HG03378 (cell line): ENCODE measurements around the gene SLC13A2.
"Not testable (repeated sequence)": the region's sequence is repeated elsewhere in the genome, so short reads cannot be mapped to it uniquely, and the experiment has no call there.

Experiments
- ATAC-seq: cut with Tn5 transposase; IDR thresholded peaks from one replicate; pipeline ENCODE4 v1.9.1; 2021; ENCODE audit warnings: mild to moderate bottlenecking, moderate library complexity; ENCODE audit not compliant: unreplicated experiment

Gene SLC13A2, protein sequence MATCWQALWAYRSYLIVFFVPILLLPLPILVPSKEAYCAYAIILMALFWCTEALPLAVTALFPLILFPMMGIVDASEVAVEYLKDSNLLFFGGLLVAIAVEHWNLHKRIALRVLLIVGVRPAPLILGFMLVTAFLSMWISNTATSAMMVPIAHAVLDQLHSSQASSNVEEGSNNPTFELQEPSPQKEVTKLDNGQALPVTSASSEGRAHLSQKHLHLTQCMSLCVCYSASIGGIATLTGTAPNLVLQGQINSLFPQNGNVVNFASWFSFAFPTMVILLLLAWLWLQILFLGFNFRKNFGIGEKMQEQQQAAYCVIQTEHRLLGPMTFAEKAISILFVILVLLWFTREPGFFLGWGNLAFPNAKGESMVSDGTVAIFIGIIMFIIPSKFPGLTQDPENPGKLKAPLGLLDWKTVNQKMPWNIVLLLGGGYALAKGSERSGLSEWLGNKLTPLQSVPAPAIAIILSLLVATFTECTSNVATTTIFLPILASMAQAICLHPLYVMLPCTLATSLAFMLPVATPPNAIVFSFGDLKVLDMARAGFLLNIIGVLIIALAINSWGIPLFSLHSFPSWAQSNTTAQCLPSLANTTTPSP

DNA sequence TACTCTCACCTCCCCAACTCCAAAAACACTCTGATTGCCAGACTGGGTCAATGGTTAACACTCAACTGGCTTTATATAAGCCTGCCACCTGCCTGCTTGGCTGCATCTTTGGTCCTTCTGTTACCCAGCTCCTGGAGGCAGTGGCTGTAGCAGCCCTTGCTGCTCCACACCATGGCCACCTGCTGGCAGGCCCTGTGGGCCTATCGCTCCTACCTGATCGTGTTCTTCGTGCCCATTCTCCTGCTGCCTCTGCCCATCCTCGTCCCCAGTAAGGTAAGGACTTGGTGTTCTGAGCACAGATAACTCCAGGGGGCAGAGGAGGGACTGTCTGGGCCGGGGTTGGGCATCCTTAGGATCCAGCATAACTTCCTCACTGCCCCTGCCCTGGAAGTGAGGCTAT is at the start of gene SLC13A2:
Gene SLC13A2 (plus strand): TSS at position 103 of the 400 bp plus-strand sequence. CDS start 69 bp downstream, at position 172.
- ATAC-seq: no peak

- ATAC-seq: no peak
These were observed 48.2 kb upstream of the SLC13A2 start for GRCh38 chr17:28425206-28425605.

DNA sequence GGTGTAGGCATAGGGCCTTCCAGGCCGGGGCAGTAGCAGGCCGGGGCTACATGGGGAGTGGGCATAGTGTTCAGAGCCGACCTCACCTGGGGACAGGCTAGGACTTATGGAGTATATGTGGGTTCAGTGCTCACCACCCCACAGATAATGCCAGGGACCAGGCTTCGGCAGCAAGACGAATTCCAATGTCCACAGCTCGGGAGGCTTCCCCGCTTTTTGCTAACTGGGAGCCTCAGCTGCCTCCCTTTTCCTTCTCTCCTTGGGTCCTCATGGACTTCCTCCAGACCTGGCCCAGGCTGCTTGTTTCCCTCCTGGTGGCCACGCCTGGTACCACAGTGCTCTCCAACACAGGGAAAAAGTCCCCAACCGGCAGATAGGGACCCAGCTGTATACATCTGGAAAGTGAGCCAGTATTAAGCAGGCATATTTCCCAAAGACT is 47.3 kb upstream of the SLC13A2 start:
- ATAC-seq: no peak

DNA sequence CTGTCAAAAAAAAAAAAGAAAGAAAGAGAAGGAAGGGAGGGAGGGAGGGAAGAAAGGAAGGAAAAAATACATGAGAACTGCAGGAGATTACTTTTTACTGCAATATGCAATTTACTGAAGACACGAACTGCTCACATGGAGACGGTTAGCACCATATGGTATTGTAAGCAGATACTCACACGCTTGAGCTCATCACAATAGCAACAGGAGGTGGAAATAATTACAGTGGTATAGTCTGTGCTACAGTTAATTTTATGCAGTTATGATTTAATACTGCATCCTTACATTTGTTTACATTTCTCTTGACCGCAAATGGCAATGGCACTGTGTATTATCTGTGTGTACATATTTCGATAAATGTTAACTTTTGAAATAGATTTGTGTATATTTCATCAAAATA is 46.1 kb upstream of the SLC13A2 start:
- ATAC-seq: no peak

DNA sequence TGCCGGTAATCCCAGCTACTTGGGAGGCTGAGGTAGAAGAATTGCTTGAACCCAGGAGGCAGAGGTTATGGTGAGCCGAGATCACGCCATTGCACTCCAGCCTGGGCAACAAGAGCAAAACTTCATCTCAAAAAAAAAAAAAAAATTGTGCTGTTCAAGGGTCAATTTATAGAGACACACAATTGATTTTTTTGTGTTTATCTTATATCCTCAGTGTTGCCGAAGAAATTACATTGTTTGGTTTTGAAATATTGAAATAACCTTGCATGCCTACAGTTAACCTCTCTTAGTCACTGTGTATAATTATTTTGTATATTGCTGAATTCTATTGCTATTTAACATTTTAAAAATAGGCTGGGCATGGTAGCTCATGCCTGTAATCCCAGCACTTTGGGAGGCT is 45.5 kb upstream of the SLC13A2 start:
- ATAC-seq: not testable (repeated sequence)

GRCh38 chr17:28433721-28434120 is 39.7 kb upstream of the SLC13A2 start:
- no peak for ATAC-seq

GRCh38 chr17:28434326-28434725 is 39.1 kb upstream of the SLC13A2 start:
- not testable (repeated sequence) for ATAC-seq

- no peak for ATAC-seq
These were observed 29.4 kb upstream of the SLC13A2 start for GRCh38 chr17:28443901-28444638.

DNA sequence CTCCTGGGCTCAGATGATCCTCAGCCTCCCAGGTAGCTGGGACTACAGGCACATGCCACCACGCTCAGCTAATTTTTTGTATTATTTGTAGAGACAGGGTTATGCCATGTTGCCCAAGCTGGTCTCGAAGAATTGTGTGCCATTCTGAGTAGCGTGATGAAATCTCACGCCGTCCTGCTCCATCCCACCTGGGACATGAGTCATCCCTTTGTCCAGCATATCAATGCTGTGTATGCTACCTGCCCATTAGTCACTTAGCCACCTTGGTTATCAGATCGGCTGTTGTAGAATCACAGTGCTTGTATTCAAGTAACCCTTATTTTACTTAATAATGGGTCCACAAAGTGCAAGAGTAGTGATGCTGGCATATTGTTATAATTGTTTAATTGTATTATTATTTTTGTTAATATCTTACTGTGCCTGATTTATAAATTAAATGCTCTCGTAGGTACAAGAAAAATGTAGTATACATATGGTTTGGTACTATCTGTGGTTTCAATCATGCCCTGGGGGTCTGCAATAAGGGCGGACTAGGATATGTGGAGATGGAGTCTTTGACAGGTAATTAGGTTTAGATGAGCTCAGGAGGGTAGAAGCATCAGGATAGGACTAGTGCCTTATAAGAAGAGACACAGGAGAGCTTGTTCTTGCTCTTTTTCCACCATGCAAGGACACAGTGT is 26.6 kb upstream of the SLC13A2 start:
- ATAC-seq: no peak

GRCh38 chr17:28447396-28447760 is 26.1 kb upstream of the SLC13A2 start:
- ATAC-seq: no peak

- ATAC-seq: no peak
These were observed 23.6 kb upstream of the SLC13A2 start for GRCh38 chr17:28449859-28450258.

DNA sequence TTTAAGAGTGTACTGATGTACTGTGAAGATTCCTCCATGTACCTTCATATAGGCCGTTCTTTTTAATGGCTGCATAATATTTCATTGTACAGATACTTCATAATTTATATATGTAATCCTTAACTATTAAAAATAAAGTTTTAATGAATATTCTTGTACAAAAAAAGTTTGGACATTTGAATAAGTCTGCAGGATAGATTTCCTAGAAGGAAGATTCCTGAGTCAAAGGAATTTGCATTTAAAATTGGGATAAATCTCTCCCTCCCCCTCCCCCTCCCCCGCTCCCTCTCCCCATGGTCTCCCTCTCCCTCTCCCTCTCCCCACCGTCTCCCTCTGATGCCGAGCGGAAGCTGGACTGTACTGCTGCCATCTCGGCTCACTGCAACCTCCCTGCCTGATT is 15.6 kb upstream of the SLC13A2 start:
- ATAC-seq: no peak

DNA sequence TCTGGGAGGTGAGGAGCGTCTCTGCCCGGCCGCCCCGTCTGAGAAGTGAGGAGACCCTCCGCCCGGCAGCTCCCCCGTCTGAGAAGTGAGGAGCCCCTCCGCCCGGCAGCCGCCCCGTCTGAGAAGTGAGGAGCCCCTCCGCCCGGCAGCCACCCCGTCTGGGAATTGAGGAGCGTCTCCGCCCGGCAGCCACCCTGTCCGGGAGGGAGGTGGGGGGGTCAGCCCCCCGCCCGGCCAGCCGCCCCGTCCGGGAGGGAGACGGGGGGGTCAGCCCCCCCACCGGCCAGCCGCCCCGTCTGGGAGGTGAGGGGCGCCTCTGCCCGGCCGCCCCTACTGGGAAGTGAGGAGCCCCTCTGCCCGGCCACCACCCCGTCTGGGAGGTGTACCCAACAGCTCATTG is 14.6 kb upstream of the SLC13A2 start:
- ATAC-seq: not testable (repeated sequence)

- ATAC-seq: no peak
These were observed 12.5 kb upstream of the SLC13A2 start for GRCh38 chr17:28460901-28461300.

- no peak for ATAC-seq
These were observed 7.4 kb upstream of the SLC13A2 start for GRCh38 chr17:28466001-28466400.

GRCh38 chr17:28466521-28467048 is 6.9 kb upstream of the SLC13A2 start:
- no peak for ATAC-seq

DNA sequence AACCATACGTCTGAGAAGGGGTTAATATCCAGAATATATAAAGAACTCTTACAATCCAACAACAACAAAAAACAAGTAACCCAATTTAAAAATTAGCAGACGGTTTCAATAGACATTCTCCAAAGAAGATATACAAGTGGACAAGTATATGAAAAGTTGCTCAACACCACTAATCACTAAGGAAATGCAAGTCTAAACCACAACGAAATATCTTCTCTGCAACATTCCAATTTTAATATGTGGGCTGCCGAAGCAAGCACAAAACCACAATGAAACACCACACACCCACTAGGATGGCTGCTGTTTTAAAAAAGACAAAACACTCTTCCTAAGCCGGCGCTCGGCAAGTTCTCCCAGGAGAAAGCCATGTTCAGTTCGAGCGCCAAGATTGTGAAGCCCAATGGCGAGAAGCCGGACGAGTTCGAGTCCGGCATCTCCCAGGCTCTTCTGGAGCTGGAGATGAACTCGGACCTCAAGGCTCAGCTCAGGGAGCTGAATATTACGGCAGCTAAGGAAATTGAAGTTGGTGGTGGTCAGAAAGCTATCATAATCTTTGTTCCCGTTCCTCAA is 5.9 kb upstream of the SLC13A2 start:
- ATAC-seq: no peak

GRCh38 chr17:28468033-28468735 is 5.3 kb upstream of the SLC13A2 start:
- not testable (repeated sequence) for ATAC-seq

GRCh38 chr17:28468781-28469180 is 4.7 kb upstream of the SLC13A2 start:
- ATAC-seq: no peak

- ATAC-seq: no peak
These were observed 4.1 kb upstream of the SLC13A2 start for GRCh38 chr17:28469376-28469775.
